Spleen (tissue), 11 donors: ENCODE results near the gene NFIC. TPM values are rescaled to one million over a fixed set of nuclear protein-coding genes. Genes with fewer than 3 reads are reported as not detected.
"Not testable (repeated sequence)": the region's sequence is repeated elsewhere in the genome, so short reads cannot be mapped to it uniquely, and the experiment has no call there.

Experiments used
- DNase-seq: peaks from one replicate; pipeline ENCODE4 v3.0.0-alpha.2; 2020
- H3K27ac ChIP-seq, 8 donors: fragments of 200-600 bp; sonication (generic) in 7 of 8; 1 replicate in 4 of 8; 2 replicates in 4 of 8; pipeline versions ENCODE4 v1.5.0 to v1.8.0; 2016 to 2021; ENCODE audit warnings: inconsistent platforms in 4 of 8, mild to moderate bottlenecking in 4 of 8, moderate library complexity in 1 of 8
- H3K27me3 ChIP-seq, 7 donors: fragments of 200-600 bp; sonication (generic) in 6 of 7; replicated peaks in 1 of 7; 1 replicate in 4 of 7; 2 replicates in 3 of 7; pipeline versions ENCODE4 v1.5.0 to v1.8.0; 2016 to 2021; ENCODE audit warnings: inconsistent platforms in 3 of 7, mild to moderate bottlenecking in 1 of 7
- H3K36me3 ChIP-seq, 6 donors: fragments of 200-600 bp; sonication (generic) in 5 of 6; 1 replicate in 4 of 6; 2 replicates in 2 of 6; pipeline versions ENCODE4 v1.5.0 to v1.8.0; 2016 to 2021; ENCODE audit warnings: inconsistent platforms in 2 of 6
- H3K4me1 ChIP-seq, 6 donors: fragments of 200-600 bp; sonication (generic) in 5 of 6; 1 replicate in 3 of 6; 2 replicates in 3 of 6; pipeline versions ENCODE4 v1.5.0 to v1.8.0; 2016 to 2021; ENCODE audit warnings: inconsistent platforms in 3 of 6
- H3K4me3 ChIP-seq, 8 donors: fragments of 200-600 bp; sonication (generic) in 7 of 8; 1 replicate in 4 of 8; 2 replicates in 4 of 8; pipeline versions ENCODE4 v1.5.0 to v1.8.0; 2016 to 2021; ENCODE audit warnings: inconsistent platforms in 4 of 8, mild to moderate bottlenecking in 4 of 8, moderate library complexity in 2 of 8
- H3K9me3 ChIP-seq, 8 donors: fragments of 200-600 bp; sonication (generic) in 7 of 8; 1 replicate in 4 of 8; 2 replicates in 4 of 8; pipeline versions ENCODE4 v1.5.0 to v1.8.0; 2016 to 2021; ENCODE audit warnings: inconsistent platforms in 4 of 8
- POLR2A ChIP-seq, 3 donors: fragments of 450-650 bp; IDR thresholded peaks; one replicate each; pipeline ENCODE4 v1.5.1; 2017; ENCODE audit warnings: antibody characterized with exemption in 3 of 3, mild to moderate bottlenecking in 1 of 3
- POLR2AphosphoS5 ChIP-seq, 3 donors: sonication (generic); formaldehyde crosslinking; IDR thresholded peaks; one replicate each; pipeline ENCODE4 v1.5.1; 2017; ENCODE audit warnings: antibody characterized with exemption in 3 of 3
- WGBS, 5 donors: extraction: QIAGEN DNeasy Blood & Tissue Kit in 3 of 5; methylation state at CpG; one replicate each; pipeline versions ENCODE4 v1.1.5 to v1.1.7; 2013 to 2018; 5-methylcytosine and 5-hydroxymethylcytosine counted together
- intact Hi-C: fragments of 100-400 bp; cut with DNase I; formaldehyde crosslinking; loops from one replicate; pipeline ENCODE4 v1.15.0; 2023; ENCODE audit warnings: low total_unique reads
- polyA plus RNA-seq, 3 donors: library from polyadenylated mRNA; stranded (reverse); fragments of 200-250 nt; gene quantifications; one replicate each; pipeline ENCODE4 v1.2.1, GENCODE V29; 2013
- total RNA-seq, 7 donors: library from RNA; depleted of rRNA in 3 of 7; stranded (reverse); fragments of >200 nt in 3 of 7; fragmentation: NEBNext Ultra II Directional in 4 of 7; extraction: Animal tissue kit (Norgen Biotek cat#: 25700) in 4 of 7; gene quantifications; one replicate each; pipeline versions ENCODE4 v1.1.0 to v1.2.1, GENCODE V29; 2016 to 2021
- TF ChIP-seq, protein P1 (sequence below), 11 experiments: fragments of 200-600 bp in 7 of 11; fragments of 450-650 bp in 4 of 11; sonication (generic) in 4 of 11; IDR thresholded peaks in 8 of 11; conservative IDR thresholded peaks in 3 of 11; 1 replicate in 7 of 11; 2 replicates in 4 of 11; pipeline versions ENCODE4 v1.4.0 to v1.8.0; 2016 to 2021; ENCODE audit warnings: antibody characterized with exemption in 11 of 11, inconsistent platforms in 4 of 11, mild to moderate bottlenecking in 1 of 11
- donor health status: healthy with polysubstance abuse.
- donor health status: DM: no; HTN: no; CAD: no; lungs with moderate emphysema.
- donor health status: DM: no; HTN: no; CAD: no.
- donor health status: Bipolar disorder and iron deficiency.
- donor health status: healthy.
- donor health status: DM: no; HTN: no; CAD: no.
- donor health status: DM: yes; HTN: yes; CAD: no.

Gene NFIC
- total and polyA plus RNA-seq, 10 donors, result 4.1 to 125 (median 74.4) TPM

DNA sequence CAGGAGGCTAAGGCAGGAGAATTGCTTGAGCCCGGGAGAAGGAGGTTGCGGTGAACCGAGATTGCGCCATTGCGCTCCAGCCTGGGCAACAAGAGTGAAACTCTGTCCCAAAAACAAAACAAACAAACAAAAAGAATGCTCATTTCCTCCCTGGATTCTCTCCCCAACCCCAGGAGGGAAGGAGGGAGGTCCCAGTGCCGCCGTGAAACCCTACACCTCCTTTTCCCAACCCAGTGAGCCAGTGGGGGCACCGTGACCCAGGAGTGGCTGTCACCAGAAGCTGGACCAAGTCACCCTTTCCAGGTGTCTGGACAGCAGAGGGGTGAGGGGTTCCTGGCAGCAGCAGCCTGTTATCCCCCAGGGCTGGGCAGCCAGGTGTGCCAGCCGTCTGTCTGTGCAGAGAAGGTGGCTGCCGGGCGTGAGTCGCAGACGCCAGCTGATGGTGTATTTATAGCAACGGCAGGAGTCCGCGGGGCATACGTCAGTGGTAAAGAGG is 23.5 kb downstream of the NFIC start:
- no peak for DNase-seq
- H3K4me3 ChIP-seq, result no peak overlapping the region
- intact Hi-C loops, result no loop called here
- 71 to 78% (median 75%) methylated on average over 12 to 17 of the region's 17 CpGs for WGBS, 5 donors
- H3K27ac ChIP-seq, result peak overlapping the region in 6 of 8 donors; percentile 5 to 83 (median 51)
- H3K36me3 ChIP-seq, result peaks cover 0 to 70% (median 0%) of the 10 kb centered on the region in 6 donors
- H3K27me3 ChIP-seq, result no peaks in the 10 kb centered on the region
- H3K4me1 ChIP-seq, result peaks cover 19 to 75% (median 54%) of the 10 kb centered on the region in 6 donors
- TF ChIP-seq POLR2AphosphoS5 (IDR thresholded peaks at IDR 0.05) (peak in 1 of 3 donors; percentile 14), POLR2A (IDR thresholded peaks at IDR 0.05) (no peak)
- H3K9me3 ChIP-seq, result no peaks in the 10 kb centered on the region

DNA sequence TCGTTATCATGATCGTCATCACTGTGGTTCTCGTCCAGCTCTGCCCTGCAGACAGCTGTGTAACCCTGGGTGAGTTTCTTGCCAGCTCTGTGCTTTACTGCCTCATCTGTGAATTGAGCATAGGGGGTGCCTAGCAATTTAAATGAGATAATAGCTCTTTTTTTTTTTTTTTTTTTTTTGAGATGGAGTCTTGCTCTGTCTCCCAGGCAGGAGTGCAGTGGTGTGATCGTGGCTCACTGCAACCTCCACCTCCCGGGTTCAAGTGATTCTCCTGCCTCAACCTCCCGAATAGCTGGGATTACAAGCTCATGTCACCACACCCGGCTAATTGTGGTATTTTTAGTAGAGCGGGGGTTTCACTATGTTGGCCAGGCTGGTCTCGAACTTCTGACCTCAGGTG is 25.5 kb downstream of the NFIC start:
- H3K4me3 ChIP-seq, H3K27me3 ChIP-seq, H3K9me3 ChIP-seq, intact Hi-C loops, DNase-seq: not testable (repeated sequence)
- 90 to 95% (median 92%) methylated on average over 9 of the region's 9 CpGs for WGBS, 5 donors
- peak overlapping the region in 2 of 8 donors; percentile 11 to 19 for H3K27ac ChIP-seq
- peaks cover 8 to 75% (median 44%) of the 10 kb centered on the region in 6 donors for H3K4me1 ChIP-seq
- H3K36me3 ChIP-seq, result peaks cover 0 to 75% (median 1%) of the 10 kb centered on the region in 6 donors

DNA sequence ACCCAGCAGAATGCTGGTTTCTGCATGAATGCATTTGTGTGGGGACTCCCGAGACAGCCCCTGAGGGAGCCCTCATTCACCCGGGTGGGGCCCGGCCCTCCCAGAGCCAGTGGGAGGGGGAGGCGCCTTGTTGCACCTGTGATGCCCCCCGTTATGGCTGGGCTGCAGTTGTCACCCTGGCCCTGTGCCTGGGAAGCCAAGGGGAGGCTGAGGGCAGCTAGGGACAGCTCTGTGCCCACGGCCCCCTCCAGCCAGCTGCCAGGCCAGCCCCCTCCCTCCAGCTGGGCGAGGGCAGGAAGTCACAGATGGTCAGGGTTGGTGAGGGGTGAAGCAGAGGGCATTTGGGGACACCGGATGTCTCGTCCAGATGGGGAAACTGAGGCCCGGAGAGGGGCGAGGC is 26.1 kb downstream of the NFIC start:
- intact Hi-C loops, result no loop called here
- 47 to 64% (median 56%) methylated on average over 6 to 11 of the region's 11 CpGs for WGBS, 5 donors
- Histone ChIP-seq H3K4me1 (peaks cover 4 to 75% (median 44%) of the 10 kb centered on the region in 6 donors), H3K27ac (peak overlapping the region in 3 of 8 donors; percentile 11 to 19 (median 14)), H3K27me3 (no peaks in the 10 kb centered on the region), H3K36me3 (peaks cover 0 to 73% (median 1%) of the 10 kb centered on the region in 6 donors), H3K9me3 (no peaks in the 10 kb centered on the region), H3K4me3 (no peak overlapping the region)
- TF ChIP-seq POLR2AphosphoS5 (IDR thresholded peaks at IDR 0.05), result peak in 2 of 3 donors; percentile 43 to 57
- TF ChIP-seq, protein P1, sequence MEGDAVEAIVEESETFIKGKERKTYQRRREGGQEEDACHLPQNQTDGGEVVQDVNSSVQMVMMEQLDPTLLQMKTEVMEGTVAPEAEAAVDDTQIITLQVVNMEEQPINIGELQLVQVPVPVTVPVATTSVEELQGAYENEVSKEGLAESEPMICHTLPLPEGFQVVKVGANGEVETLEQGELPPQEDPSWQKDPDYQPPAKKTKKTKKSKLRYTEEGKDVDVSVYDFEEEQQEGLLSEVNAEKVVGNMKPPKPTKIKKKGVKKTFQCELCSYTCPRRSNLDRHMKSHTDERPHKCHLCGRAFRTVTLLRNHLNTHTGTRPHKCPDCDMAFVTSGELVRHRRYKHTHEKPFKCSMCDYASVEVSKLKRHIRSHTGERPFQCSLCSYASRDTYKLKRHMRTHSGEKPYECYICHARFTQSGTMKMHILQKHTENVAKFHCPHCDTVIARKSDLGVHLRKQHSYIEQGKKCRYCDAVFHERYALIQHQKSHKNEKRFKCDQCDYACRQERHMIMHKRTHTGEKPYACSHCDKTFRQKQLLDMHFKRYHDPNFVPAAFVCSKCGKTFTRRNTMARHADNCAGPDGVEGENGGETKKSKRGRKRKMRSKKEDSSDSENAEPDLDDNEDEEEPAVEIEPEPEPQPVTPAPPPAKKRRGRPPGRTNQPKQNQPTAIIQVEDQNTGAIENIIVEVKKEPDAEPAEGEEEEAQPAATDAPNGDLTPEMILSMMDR (IDR thresholded peaks at IDR 0.05 in 8 of 11, conservative IDR thresholded peaks at IDR 0.05 in 3 of 11), result no peak
- DNase-seq, result no peak

DNA sequence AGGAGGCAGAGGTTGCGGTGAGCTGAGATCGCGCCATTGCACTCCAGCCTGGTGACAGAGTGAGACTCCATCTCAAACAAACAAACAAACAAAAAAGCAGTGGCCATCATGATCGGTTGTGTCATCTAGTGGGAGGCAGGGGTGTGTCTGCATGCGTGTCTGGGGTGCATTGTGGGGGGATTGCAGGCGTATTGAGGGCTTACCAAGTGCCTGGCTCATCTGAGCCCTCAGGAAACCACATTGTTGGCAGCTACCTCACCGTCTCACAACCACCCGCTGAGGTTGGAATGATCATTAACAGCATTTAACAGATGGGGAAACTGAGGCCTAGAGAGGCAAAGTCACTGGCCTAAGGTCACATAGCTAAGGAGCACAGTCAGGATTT is 30.5 kb downstream of the NFIC start:
- Histone ChIP-seq H3K36me3 (peaks cover 0 to 49% (median 1%) of the 10 kb centered on the region in 6 donors), H3K4me1 (peaks cover 12 to 81% (median 47%) of the 10 kb centered on the region in 6 donors), H3K27me3 (no peaks in the 10 kb centered on the region), H3K9me3 (no peaks in the 10 kb centered on the region), H3K27ac (peak overlapping the region in 7 of 8 donors; percentile 9 to 86 (median 74)), H3K4me3 (no peak overlapping the region)
- 57 to 91% (median 79%) methylated on average over 8 of the region's 8 CpGs for WGBS, 5 donors
- no peak for DNase-seq
- intact Hi-C loops, result no loop called here
- no peak for TF ChIP-seq POLR2AphosphoS5 (IDR thresholded peaks at IDR 0.05)
- no peak for TF ChIP-seq POLR2A (IDR thresholded peaks at IDR 0.05)
- TF ChIP-seq, protein P1 (IDR thresholded peaks at IDR 0.05 in 8 of 11, conservative IDR thresholded peaks at IDR 0.05 in 3 of 11), result no peak

DNA sequence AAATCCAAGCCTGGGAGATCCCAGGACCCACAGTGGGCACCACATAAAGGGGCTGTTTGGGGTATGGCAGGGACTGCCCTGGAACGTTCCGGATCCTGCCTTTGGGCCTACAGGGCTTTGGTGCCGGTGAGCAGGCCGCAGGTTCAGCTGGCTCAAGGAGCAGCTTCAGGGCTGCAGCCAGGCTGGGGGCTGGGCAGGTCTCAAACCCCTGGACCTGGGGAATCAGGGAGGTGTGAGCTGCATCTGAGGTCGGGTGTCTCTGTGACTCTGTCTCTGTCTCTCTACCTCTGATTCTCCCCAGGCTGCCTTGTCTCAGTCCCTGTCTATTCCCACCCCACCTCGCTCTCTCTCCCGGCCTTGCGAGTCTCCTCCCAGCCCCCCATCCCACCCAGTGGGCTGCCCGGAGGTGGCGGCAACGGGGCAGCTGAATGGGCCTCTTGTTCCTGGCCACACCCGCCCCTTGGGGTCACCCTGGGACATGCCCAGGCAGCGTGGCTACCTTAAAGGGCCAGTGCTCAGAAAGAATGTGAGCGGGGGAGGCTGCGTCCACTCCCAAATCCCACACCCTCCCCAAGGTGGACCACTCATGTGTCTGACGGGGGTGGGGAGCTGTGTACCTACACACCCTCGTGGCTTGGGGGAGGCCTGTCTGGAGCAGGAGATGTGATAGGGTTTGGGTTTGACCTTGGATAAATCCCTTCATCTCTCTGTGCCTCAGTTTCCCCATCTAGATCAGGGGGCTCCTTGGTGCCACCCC is 31.1 kb downstream of the NFIC start:
- TF ChIP-seq POLR2A (IDR thresholded peaks at IDR 0.05) (no peak), POLR2AphosphoS5 (IDR thresholded peaks at IDR 0.05) (peak in 2 of 3 donors; percentile 15 to 46)
- TF ChIP-seq, protein P1 (IDR thresholded peaks at IDR 0.05 in 8 of 11, conservative IDR thresholded peaks at IDR 0.05 in 3 of 11), result no peak
- Histone ChIP-seq H3K27me3 (no peaks in the 10 kb centered on the region), H3K9me3 (no peaks in the 10 kb centered on the region), H3K4me1 (peaks cover 12 to 79% (median 47%) of the 10 kb centered on the region in 6 donors), H3K36me3 (peaks cover 0 to 54% (median 1%) of the 10 kb centered on the region in 6 donors), H3K4me3 (no peak overlapping the region), H3K27ac (peak overlapping the region in 7 of 8 donors; percentile 9 to 86 (median 74))
- 51 to 69% (median 56%) methylated on average over 14 to 17 of the region's 17 CpGs for WGBS, 5 donors
- intact Hi-C loops, result no loop called here
- DNase-seq, result no peak
